ENCODE data around the gene KIF5C.

KIF5C gene

DNA sequence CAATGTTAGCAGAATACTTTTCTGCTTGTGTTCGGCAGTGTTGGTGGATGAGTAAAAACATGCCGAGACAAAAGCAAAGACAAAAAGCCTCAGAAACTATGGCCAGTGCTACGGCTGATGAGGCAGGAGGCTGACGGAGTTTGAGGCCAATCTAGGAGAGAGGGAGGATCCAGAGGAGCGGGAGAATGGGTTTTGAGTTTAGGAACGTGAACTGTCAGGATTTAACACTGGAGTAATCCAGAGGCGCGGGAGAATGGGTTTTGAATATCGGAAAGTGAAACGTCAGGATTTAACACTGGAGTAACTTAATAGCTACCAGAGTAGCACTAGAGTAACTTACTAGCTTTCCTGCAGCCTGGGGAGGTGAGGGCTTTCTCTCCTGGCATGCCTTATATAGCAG, 200.8 kb downstream of the KIF5C start:
- DNase-seq (ENCODE audit: low read depth, low spot score): no peak
